Left lobe of liver (tissue), 2 donors: ENCODE results near the gene SIX3. TPM values are rescaled to one million over a fixed set of nuclear protein-coding genes. Genes with fewer than 3 reads are reported as not detected.

Experiments used
- ATAC-seq: fragments of 200-7000 bp; cut with Tn5 transposase; one replicate; pipeline ENCODE4 v1.9.1; 2020; ENCODE audit warnings: mild to moderate bottlenecking, moderate library complexity
- DNase-seq: peaks from one replicate; pipeline ENCODE4 v3.0.0-alpha.2; 2020; ENCODE audit warnings: low spot score
- total RNA-seq: library from RNA; stranded (reverse); gene quantifications from one replicate; pipeline ENCODE4 v1.2.1, GENCODE V29; 2021
- donor health status: DM: no; HTN: no; CAD: no; lungs with moderate emphysema.
- donor health status: DM: no; HTN: yes; CAD: no.

The SIX3 gene
- total RNA-seq, 1 donor from 2014 or later, result not detected

DNA sequence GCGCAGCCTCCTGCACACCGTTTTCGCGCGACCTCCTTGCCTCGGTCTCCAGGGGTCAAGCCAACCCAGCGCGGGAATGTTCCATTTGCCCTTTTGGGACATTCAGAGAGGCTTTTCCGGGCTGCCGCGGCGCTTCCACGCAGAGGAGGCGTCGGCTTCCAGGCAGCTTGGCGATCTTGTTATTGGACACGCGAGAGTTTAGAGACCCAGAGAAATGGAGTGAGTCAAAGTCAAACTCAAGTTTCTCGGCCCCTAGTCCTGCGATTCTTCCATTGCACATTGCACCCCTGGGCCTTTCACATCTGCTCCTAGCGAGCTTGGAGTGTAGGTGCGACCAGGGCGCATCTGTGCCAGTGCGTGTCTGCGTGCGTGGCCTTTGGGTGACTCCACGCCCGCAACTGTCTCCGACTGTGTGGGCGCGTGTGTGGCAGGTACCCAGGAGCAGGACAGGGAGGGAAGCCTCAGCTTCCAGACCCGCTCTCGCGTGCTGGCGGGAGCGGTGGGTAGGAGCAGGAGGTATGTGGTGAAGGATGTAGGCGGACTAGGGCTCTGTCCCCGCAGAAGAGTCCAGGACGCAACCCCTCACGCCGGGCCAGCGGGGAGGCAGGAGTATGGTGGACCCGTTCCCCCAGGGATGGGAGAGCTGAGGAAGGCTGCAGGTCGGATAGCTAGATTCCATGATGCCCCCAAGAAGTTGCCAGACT is 13.5 kb downstream of the SIX3 start:
- DNase-seq, result no peak
- ATAC-seq, result peak; percentile 12

DNA sequence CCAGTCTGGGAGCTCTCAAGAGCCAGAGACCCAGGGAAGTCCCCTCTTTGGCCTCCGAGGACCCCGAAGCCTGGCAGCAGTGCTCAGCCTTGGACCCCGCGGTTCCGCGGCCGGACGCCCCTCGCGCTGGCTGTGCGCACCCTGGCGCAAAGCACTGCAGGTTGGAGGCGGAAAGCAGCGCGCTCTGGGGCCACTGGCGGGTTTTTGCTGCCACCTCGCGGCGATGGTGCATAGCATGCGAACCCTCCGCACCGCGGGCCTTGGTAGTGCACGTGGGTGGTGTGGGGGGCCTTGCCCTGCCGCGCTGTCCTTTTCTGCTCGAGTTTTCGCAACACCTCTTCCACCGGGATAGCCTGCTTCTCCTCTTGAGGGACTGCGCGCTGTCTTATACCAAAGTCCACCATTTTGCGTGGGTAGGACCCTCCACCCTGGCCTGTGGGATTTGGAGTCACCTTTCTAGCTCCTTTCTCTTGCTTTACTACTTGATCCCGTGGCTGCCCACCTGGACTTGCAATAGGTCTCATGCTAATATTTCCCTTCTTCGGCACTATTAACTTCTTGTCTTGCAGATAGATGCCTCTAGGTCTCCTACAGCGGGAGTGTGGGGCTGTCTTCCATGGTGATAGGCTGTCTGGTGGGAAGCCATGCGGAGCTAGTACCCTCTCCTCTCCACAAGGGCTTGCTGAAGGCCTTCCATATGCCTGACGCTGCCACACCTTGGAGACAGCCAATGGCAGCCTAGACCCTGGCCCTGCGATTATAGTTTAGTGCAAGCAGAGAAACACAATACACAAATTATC is 14.3 kb downstream of the SIX3 start:
- DNase-seq (peak; percentile 71), ATAC-seq (peak; percentile 93)

DNA sequence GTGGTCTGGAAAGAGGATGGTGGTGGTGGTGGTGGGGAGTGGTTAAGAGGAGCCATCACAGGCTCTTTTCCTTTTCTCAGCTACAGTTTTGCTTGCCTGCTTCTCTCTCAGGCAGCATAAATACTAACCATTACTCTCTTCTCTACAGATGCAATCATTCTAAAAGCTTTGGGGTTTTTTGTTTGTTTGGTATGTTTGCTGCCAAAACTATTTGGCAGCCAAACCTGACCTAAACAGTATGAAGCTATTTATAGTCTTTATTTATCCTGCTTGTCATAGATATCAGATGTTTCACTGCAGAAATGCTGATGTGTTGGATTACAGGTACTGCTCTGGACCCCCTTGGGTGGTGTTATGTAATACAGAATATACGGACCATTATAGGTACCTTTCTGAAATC is 15.3 kb downstream of the SIX3 start:
- ATAC-seq (no peak), DNase-seq (no peak)

DNA sequence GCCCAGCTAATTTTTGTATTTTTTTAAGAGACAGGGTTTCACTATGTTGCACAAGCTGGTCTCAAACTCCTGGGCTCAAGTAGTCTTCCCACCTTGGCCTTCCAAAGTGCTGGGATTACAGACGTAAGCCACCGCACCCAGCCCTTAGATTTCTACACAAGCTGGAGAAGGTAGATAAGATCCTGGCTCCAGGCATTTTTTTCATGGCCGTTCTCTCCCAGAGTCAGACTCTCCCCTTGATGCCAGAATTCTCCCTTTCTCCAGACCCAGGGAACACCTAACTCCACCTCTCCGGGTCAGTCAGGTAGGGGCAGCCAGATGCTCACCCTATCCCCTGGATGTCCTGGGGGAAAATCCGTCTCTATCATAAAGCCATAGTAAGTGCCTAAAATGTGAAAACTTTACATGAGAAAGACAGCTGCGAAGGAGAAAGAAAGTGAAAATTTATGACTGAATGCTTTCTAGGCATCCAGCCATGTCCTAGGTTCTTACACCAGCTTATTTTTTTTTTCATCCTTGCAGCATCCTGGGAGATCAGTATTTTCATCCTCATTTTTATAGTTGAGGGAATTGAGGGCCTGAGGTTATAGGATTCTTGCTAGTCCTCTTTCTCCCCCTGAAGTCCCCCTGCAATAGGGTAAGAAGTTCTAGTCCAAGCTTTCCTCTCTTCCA is 16.3 kb downstream of the SIX3 start:
- no peak for ATAC-seq

DNA sequence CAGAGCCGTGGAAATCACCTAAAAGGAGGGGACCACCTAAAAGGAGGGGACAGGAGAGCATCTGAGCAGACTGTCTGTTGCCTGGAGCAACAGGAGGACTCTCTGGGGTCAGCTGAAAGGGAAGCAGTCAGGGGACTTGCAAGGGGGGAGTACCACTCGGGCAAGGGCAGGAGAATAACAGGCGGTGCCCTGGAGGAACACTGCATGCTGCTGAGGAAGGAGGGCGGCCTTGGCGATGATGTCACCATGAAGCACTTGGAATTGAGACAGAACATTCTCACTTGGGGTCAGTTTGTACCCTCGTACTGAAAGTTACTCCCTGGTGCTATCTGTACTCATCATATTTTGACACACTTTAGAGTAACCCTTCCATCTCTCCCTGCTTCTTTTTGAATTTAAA is 18.4 kb downstream of the SIX3 start:
- ATAC-seq, result no peak
- DNase-seq, result no peak

More for the DNA sequence above, 16.3 kb downstream of the SIX3 start:
- no peak for DNase-seq

DNA sequence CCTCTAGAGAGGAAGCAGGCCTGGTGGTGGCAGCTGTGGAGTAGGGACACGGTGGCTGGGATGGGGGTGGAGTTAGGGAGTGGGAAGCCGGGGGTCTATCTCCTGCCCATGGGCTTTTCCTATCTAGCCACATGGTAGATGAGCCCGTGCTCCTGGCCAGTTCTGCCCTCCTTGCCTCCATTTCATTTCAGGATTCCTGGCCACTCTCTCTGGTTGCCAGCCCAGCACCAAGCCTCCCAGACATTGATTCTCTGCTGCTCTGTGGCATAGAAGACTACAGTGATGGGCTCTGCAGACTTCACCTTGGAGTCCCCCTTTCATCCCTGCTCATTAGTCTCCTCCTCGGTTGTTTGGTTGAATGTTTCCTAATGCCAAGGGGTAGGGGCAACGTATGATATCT is 19.4 kb downstream of the SIX3 start:
- ATAC-seq, result no peak

DNA sequence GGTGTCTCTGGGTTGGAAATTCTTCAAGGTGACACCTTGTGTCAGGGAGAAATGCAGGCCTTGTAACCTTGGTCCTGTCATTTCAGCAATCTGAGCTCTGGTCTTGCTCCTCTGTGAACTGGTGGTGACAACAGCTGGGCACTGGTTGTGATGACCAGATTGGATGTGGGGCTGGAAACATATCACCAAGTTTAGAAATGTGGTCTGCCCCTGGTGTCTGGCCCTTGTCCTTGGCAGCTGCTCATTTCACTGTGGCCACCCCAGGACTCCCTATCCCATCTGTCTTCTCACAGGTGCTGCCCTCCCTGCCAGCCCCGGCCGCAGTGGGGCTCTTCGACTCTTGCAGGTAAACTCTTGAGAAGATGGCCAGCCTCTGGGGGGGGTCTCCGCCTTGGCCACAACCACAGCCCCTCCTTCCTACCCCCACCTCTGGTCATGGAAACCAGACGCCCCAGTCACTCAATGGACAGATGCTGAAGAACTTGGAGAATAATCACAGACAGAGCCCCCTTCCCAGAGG is 20.7 kb downstream of the SIX3 start:
- ATAC-seq, result no peak

More for the DNA sequence above, 19.4 kb downstream of the SIX3 start:
- no peak for DNase-seq

DNA sequence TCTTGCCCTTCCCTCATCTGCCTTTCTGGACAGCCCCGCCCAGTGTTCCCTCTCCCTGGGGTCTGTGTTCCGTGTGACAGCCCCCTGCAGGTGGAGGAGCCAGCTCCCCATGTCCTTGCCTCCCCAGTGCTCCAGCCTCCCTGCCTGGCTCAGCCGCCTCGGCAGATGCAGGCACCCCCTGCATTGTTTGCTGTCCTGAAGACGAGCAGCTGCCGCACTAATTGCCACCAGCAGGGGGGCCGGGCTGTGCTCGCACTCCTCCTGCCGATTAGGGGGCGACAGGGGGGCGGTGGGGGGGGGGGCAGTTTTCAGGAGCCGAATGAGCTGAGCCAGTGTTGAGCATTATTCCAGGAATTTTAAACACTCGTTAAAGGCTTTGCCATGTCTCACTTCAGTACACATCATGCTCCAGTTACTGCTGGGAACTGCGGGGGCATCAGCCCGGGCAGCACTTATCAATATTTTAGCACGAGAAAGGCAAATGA is 23.3 kb downstream of the SIX3 start:
- ATAC-seq, result no peak

More for the DNA sequence above, 20.7 kb downstream of the SIX3 start:
- DNase-seq, result no peak

DNA sequence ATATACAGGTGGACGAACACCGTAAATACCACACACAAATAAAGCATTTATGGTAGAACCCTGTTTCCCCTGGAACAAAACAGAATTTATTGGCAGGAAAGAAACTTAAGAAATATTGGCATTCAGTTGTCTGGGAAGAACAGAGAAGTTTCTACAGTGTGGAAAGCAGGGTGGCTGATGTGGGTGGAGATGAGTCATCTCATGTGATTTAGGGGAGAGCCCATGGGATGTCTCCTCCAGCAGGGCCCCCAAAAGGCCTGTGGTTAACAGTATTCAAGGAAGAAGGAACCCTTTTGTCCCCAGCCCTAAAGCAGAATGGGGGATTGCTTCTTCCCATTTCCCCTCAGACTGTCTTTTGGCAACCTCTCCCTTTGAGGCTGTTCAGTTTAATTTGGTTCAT is 24.2 kb downstream of the SIX3 start:
- ATAC-seq (no peak), DNase-seq (no peak)

More for the DNA sequence above, 23.3 kb downstream of the SIX3 start:
- DNase-seq, result no peak

DNA sequence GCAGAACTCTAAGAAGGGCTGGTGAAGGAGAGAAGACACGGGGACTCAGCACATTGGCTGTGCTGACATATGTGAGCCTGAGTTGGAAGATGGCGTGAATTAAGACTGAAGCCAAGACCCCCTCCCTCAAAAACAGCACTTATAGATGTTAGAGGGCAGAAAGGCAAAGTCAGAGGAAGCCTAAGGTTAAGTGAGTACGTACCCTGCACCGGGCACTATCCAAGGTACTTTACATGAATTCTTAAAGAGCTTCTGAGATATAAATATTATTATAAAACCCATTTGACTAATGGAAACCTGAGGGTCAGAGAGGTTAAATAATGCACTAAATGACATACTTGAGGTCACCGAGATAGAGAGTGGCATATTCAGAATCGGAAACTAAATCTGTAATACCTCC is 25.6 kb downstream of the SIX3 start:
- ATAC-seq (no peak), DNase-seq (no peak)

DNA sequence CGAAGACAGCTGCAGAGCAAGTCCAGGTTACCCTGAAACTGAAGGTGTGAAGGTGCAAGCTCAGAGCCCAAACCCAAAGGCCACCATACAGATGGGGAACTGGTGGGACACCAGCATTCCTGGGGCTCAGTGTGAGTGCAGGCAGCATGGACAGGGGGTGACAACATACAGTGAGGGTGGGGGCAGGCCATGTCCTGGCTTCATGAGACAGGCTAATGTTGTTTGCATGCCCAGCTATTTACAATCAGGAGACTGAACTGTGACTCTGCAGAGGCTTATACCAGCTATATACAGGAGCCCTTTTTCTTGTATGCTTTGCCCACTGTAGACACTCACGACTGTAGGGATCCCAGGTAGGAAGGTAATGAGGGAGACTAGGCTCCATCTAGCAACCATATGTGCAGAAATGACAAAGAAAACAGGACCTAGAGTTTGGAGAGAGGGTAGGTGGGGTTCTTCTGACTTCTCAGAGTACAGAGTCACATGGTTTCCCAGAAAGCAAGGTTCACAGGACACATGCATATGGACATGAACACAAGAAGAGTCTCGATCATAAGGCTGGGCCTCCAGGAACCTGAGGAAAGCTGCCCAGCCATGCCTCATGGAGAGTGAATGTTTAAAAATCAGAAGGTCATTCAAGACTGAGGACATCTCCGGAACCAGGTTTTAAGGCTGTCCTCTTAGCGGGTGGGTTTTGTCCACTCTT is 26.4 kb downstream of the SIX3 start:
- no peak for ATAC-seq
- DNase-seq, result no peak

DNA sequence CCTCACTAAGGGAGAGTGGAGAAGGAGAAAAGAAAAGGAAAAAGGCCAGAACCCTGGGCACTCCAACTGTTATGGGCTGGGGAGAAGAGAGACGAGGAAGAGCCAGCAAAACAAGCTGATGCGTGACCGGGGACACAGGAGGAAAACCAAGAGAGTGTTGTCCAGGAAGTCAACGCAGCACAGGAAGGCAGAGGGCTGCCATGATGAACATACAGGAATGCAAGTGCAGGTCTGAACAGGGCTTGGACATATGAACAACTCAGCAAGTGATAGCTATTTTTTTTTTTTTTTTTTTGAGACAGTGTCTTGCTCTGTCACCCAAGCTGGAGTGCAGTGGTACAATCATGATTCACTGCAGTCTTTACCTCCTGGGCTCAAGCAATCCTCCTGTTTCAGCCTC is 28.4 kb downstream of the SIX3 start:
- no peak for ATAC-seq
- no peak for DNase-seq

DNA sequence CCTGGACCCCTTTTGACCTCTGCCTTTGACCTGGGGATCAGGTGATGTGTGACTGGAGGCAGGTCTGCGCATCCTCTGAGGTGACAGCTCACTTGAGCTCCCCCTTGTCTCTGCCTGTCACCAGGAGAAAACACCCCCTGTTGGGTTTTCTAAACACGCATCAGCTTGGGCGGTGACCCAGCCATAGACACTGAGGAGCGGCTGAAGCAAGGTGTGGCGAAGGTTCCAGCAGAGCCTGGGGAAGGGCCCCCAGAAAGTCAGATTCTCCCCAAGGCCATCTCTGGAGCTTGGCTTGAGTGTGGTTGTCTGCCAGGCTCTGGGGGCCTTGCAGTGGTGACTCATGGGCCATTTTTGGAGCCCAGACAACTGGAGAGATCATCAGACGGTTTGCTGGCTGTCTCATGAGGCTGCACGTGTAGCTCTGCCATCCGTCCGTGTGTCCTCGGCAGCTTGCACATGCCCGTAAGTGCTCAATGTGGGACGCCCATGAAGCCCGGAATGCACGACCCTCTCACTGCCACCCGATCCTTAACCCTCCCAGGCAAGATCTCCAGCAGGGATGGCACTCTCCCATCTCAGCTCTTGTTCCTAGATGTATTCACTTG is 29.4 kb downstream of the SIX3 start:
- ATAC-seq, result no peak
- no peak for DNase-seq

DNA sequence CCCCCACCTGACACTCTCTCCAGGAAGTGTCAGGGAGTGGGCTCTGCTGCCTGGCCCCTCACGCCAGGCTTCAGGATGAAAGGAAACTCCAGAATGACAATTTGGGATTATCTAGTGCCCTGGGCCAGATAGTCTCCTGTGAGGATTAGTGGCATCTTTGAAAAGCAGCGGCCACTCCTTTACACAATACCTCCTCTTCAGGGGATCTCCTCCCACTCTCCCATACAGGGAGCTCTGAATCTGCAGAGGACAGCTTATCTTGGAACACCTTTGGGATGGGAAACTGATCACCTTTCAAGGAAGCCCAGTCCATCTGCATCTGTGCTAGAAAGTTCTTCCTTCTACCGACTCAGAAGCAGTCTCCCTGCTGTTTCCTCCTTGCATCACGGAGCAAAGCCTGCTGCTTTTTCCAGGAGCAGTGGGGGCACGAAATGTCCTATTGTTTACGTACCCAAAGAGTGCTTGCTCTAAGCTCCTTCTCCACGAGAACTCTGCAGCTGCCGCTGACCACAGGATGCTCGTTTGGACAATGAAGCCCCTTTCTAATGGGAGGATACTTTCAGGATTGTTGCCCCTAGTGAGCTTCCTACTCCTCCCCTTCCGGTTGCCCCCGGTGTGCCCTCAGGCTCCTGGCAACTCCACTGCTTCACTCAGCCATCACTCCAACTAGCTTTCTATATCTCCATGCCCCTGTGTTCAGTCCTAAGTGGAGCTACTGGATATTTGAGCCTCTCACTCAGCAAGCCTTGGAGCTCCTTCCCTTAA is 31.5 kb downstream of the SIX3 start:
- ATAC-seq, result no peak
- no peak for DNase-seq

DNA sequence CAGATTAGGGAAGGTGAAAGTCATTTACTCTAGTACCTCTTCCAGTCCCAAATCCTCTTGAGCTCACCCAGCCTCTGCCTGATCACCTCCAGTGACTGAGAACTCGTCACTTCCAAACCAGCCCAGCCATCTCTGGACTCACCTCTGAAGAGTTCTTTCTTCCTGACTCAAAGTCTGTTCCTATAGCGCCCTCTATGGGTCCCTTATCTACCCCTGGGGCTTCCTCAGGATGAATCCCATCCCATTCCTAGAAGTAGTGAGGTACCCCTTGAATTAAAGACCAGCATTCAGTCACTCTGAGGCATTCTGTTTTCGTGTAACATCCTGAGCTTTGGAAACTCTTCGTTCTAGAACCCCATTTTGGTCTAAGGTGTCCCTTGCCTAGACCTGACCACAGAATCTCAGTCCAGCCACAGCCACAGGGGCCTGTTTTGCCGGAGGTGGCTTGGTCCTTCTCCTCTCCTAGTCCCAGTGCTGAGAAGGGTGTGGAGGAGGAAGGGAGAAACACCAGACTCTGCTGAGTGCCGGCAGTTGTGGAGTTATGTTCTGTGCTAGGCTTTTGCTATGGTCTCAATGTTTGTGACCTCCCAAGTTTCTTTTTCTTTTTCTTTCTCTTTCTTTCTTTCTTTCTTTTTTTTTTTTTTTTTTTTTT is 32.7 kb downstream of the SIX3 start:
- ATAC-seq (peak; percentile 29), DNase-seq (no peak)

DNA sequence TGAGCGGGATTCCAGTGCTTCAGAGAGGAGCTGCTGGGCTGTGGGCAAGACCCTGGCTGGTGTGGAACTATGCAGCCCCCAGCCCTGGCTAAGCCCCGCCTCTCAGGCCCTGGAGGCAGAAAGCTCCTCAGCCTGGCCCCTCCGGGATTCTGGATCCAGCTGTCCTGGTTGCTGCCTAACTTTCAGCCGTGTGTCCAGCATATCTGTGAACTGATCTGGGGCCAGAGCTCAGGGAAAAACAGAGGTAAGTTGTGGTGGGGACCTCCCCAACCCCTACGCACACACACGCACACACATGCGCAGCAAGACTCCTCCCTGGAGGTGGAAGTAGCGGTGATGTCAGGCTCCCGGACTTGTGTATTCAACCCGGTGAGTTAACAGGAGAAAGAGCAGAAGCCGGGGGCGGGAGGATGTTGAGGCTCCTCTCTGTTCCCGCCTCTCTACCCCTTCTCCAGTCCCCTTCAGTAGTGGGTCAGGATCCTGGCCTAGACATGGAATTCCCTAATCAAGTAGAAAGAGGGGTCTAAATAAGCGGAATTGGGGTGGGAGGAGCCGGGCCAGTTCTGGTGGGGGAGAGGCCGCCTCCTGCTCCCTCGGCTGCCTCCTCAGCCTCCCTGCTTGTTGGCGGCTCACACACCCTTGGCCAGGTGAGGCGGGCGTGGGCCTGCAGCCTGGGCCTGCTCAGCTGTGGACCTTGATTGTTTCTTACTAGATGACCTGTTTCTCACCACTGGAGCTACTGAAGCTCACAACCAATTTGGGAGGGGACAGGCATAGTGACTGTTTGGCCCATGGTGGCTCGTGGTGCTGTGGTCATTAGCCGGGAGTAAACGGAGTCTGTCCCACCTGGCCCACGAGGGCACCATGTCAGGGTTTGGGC is 34.3 kb downstream of the SIX3 start:
- ATAC-seq, result no peak
- no peak for DNase-seq

DNA sequence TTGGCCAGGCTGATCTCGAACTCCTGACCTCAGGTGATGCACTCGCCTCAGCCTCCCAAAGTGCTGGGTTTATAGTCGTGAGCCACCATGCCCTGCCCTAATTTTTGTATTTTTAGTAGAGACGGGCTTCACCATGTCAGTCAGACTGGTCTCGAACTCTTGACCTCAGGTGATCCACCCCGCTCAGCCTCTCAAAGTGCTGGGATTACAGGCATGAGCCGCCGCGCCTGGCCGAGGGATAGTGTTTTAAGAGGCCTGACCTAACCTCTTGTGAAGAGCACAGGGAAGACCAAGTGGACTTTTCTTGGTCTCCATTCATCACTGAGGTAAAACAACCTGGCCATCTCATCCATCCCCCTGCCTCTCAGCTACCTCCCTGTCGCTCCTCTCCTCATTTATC is 38.1 kb downstream of the SIX3 start:
- DNase-seq (no peak), ATAC-seq (no peak)
